ENCODE measurements around the gene RPS15A. TPM values are rescaled to one million over a fixed set of nuclear protein-coding genes. Genes with fewer than 3 reads are reported as not detected.
A peak's percentile ranks its signal among the peaks of the same experiment; 100 is the strongest.

RPS15A gene
- total RNA-seq, result 1,000 to 10,000 TPM; 3,265 to 3,350 TPM
- total RNA-seq, result 286 to 448 reads per million in 2 donors

GRCh38 chr16:18789850-18790706 is at the start of gene RPS15A:
Gene RPS15A (minus strand): TSS chr16:18790334. CDS start chr16:18789113, 1,221 bp downstream.
- ATAC-seq (peak; percentile 97), DNase-seq (peak; percentile 79 to 88 (median 84))
- peaks cover 24% of the 10 kb centered on the region for H3K36me3 Mint-ChIP-seq (ENCODE audit: low read depth)
- H3K27me3 Mint-ChIP-seq, result no peaks in the 10 kb centered on the region
- H3K4me1 Mint-ChIP-seq, result peaks cover 49% of the 10 kb centered on the region
- H3K4me3 Mint-ChIP-seq, result peak within 1 kb of the TSS; percentile 96
- no peaks in the 10 kb centered on the region for H3K9me3 ChIP-seq (ENCODE audit: control insufficient read depth, low read length, poor library complexity, severe bottlenecking)
- H3K27ac Mint-ChIP-seq, result peak within 1 kb of the TSS; percentile 96

DNA sequence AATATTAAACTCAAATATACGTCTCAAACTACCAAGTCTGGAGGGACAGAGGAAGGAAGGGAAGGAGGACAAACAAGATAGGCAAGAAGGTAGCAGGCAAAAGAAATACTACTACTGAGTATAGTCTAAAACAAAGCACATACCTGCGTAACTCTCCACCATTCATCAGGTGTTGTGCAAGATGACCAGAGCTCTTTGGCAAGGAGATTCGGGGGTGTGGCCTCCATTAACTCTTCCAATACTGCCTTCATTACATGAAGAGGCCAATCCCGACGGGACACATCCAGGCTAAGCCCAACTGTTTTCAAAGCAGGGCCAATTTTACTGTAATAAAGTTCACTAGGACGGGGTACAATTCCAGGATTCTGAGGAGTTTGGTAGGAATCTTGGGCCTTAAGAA is 49.4 kb upstream of the RPS15A start:
- H3K27ac Mint-ChIP-seq, result peak overlapping the region; percentile 39
- H3K36me3 Mint-ChIP-seq (ENCODE audit: low read depth), result peaks cover 12% of the 10 kb centered on the region
- H3K9me3 ChIP-seq (ENCODE audit: control insufficient read depth, low read length, poor library complexity, severe bottlenecking), result no peaks in the 10 kb centered on the region
- DNase-seq (no peak), ATAC-seq (no peak)
- no peaks in the 10 kb centered on the region for H3K27me3 Mint-ChIP-seq
- no peak overlapping the region for H3K4me3 Mint-ChIP-seq
- no peaks in the 10 kb centered on the region for H3K4me1 Mint-ChIP-seq

GRCh38 chr16:18836702-18837101 is 46.6 kb upstream of the RPS15A start:
- no peak for ATAC-seq
- Mint-ChIP-seq H3K4me1 (no peaks in the 10 kb centered on the region), H3K4me3 (no peak overlapping the region), H3K27me3 (no peaks in the 10 kb centered on the region), H3K27ac (peak overlapping the region; percentile 86), H3K36me3 (ENCODE audit: low read depth) (peaks cover 16% of the 10 kb centered on the region)
- H3K9me3 ChIP-seq (ENCODE audit: control insufficient read depth, low read length, poor library complexity, severe bottlenecking), result no peaks in the 10 kb centered on the region
- DNase-seq, result no peak

GRCh38 chr16:18834864-18835263 is 44.7 kb upstream of the RPS15A start:
- Mint-ChIP-seq H3K4me1 (no peaks in the 10 kb centered on the region), H3K4me3 (no peak overlapping the region), H3K27me3 (no peaks in the 10 kb centered on the region), H3K36me3 (ENCODE audit: low read depth) (peaks cover 16% of the 10 kb centered on the region), H3K27ac (no peak overlapping the region)
- H3K9me3 ChIP-seq (ENCODE audit: control insufficient read depth, low read length, poor library complexity, severe bottlenecking), result no peaks in the 10 kb centered on the region
- ATAC-seq, result no peak
- DNase-seq, result no peak

DNA sequence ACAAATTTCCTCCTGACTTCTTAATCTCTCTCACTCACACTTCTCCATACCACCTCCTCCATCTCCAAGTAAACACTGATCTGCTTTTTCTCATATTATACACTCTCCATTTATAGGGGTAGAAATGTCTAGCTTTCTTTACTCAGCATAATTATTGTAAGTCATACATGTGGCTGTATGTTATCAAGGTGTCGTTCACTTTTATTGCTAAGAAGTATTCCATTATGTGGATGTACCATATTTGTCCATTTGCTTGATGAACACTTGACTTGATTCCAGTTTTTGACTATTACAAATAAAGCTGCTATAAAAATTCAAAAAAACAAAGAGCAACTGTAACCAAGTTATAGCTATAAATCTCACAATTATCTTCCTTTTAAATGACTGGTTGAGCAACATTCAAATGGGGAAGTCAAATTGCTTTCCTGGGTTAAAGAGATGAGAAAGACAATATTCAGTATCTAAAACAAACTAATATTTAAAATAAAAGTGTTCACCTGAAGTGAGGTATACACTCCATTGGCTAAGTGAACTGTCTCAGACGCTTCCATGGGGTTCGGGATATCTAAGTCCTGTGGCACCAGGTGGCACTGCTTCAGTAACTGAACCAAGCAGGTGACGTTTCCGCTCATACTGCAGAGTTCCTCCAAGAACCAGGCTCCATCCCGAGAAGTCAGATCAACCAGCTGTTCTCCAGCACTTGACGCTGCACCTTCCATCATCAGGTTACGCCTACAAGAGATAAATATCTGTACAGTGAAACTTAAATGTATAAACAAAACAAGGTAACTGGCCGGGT is 43.8 kb upstream of the RPS15A start:
- DNase-seq (no peak), ATAC-seq (no peak)
- no peaks in the 10 kb centered on the region for H3K9me3 ChIP-seq (ENCODE audit: control insufficient read depth, low read length, poor library complexity, severe bottlenecking)
- no peak overlapping the region for H3K27ac Mint-ChIP-seq
- peaks cover 16% of the 10 kb centered on the region for H3K36me3 Mint-ChIP-seq (ENCODE audit: low read depth)
- H3K4me3 Mint-ChIP-seq, result peak overlapping the region; percentile 36
- H3K27me3 Mint-ChIP-seq, result no peaks in the 10 kb centered on the region
- H3K4me1 Mint-ChIP-seq, result no peaks in the 10 kb centered on the region

GRCh38 chr16:18832613-18833012 is 42.5 kb upstream of the RPS15A start:
- Mint-ChIP-seq H3K36me3 (ENCODE audit: low read depth) (peaks cover 20% of the 10 kb centered on the region), H3K27me3 (no peaks in the 10 kb centered on the region), H3K4me1 (no peaks in the 10 kb centered on the region), H3K27ac (no peak overlapping the region), H3K4me3 (no peak overlapping the region)
- ATAC-seq, result no peak
- DNase-seq, result no peak
- H3K9me3 ChIP-seq (ENCODE audit: control insufficient read depth, low read length, poor library complexity, severe bottlenecking), result no peaks in the 10 kb centered on the region

- ATAC-seq, result no peak
- Mint-ChIP-seq H3K27me3 (no peaks in the 10 kb centered on the region), H3K4me3 (no peak overlapping the region), H3K36me3 (ENCODE audit: low read depth) (peaks cover 16% of the 10 kb centered on the region), H3K27ac (no peak overlapping the region), H3K4me1 (no peaks in the 10 kb centered on the region)
- no peak for DNase-seq
- no peaks in the 10 kb centered on the region for H3K9me3 ChIP-seq (ENCODE audit: control insufficient read depth, low read length, poor library complexity, severe bottlenecking)
Observed at GRCh38 chr16:18832006-18832405, 41.9 kb upstream of the RPS15A start.

- peaks cover 12% of the 10 kb centered on the region for H3K36me3 Mint-ChIP-seq (ENCODE audit: low read depth)
- ATAC-seq (no peak), DNase-seq (no peak)
- no peak overlapping the region for H3K4me3 Mint-ChIP-seq
- no peak overlapping the region for H3K27ac Mint-ChIP-seq
- H3K9me3 ChIP-seq (ENCODE audit: control insufficient read depth, low read length, poor library complexity, severe bottlenecking), result no peaks in the 10 kb centered on the region
- H3K27me3 Mint-ChIP-seq, result no peaks in the 10 kb centered on the region
- no peaks in the 10 kb centered on the region for H3K4me1 Mint-ChIP-seq
Observed at GRCh38 chr16:18829251-18829650, 39.1 kb upstream of the RPS15A start.

GRCh38 chr16:18827890-18828289 is 37.8 kb upstream of the RPS15A start:
- Mint-ChIP-seq H3K27ac (peak overlapping the region; percentile 70), H3K36me3 (ENCODE audit: low read depth) (peaks cover 7% of the 10 kb centered on the region), H3K4me1 (no peaks in the 10 kb centered on the region), H3K4me3 (no peak overlapping the region), H3K27me3 (no peaks in the 10 kb centered on the region)
- H3K9me3 ChIP-seq (ENCODE audit: control insufficient read depth, low read length, poor library complexity, severe bottlenecking), result no peaks in the 10 kb centered on the region
- ATAC-seq (no peak), DNase-seq (no peak)

GRCh38 chr16:18816286-18816685 is 26.2 kb upstream of the RPS15A start:
- no peak for DNase-seq
- Mint-ChIP-seq H3K4me1 (peaks cover 6% of the 10 kb centered on the region), H3K27ac (no peak overlapping the region), H3K27me3 (no peaks in the 10 kb centered on the region), H3K4me3 (no peak overlapping the region), H3K36me3 (ENCODE audit: low read depth) (peaks cover 8% of the 10 kb centered on the region)
- no peak for ATAC-seq
- H3K9me3 ChIP-seq (ENCODE audit: control insufficient read depth, low read length, poor library complexity, severe bottlenecking), result no peaks in the 10 kb centered on the region

- Mint-ChIP-seq H3K27ac (no peak overlapping the region), H3K27me3 (no peaks in the 10 kb centered on the region), H3K4me3 (no peak overlapping the region), H3K36me3 (ENCODE audit: low read depth) (peaks cover 11% of the 10 kb centered on the region), H3K4me1 (no peaks in the 10 kb centered on the region)
- DNase-seq (no peak), ATAC-seq (no peak)
- no peaks in the 10 kb centered on the region for H3K9me3 ChIP-seq (ENCODE audit: control insufficient read depth, low read length, poor library complexity, severe bottlenecking)
Observed at GRCh38 chr16:18811925-18812324, 21.8 kb upstream of the RPS15A start.

DNA sequence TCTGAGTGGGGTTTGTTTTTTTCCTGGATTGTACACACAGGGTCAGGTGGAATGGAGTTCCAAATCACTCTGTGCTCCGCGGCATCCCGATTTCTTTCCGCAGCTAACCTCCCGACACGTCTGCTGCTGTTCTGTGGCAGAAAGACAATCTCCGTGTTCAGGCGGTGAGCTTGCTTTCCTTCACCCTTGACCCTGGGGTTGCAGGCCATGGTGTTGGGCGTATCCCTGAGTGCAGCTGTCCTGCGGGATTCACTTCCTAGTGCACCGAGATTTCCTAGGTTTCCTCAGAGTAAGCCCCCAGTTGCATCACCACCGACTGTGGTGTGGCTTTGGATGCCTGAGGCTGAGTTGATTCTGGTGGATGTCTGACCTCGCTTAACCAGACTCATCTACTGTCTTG is 19.0 kb upstream of the RPS15A start:
- Mint-ChIP-seq H3K27me3 (no peaks in the 10 kb centered on the region), H3K36me3 (ENCODE audit: low read depth) (peaks cover 9% of the 10 kb centered on the region), H3K27ac (no peak overlapping the region), H3K4me3 (no peak overlapping the region), H3K4me1 (peaks cover 6% of the 10 kb centered on the region)
- no peak for ATAC-seq
- no peak for DNase-seq
- no peaks in the 10 kb centered on the region for H3K9me3 ChIP-seq (ENCODE audit: control insufficient read depth, low read length, poor library complexity, severe bottlenecking)

DNA sequence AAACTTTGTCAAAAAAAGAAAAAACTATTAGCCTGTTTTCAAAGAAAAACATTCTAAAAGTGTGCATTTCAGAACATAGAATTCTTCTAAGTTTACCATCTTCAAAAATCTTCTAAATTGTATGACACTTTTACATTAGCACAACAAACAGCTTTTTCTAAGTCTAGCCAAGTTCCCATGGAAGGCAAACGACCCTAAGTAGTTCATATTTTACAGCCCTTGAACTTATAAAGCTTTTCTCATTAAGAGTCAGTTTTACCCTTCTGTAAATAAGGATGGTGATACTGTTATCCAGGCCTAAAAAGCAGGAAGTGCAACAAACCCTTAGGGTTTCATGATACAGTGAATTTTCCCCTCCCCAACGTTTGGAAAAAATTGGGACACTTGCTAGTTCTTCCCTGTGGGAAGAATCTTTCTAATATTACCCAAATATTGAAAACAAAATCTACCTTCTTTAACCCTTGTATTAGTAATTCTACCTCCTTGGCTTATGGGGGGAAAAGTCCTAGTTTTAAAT is 15.2 kb upstream of the RPS15A start:
- H3K36me3 Mint-ChIP-seq (ENCODE audit: low read depth), result peaks cover 6% of the 10 kb centered on the region

More for the DNA sequence above, 15.2 kb upstream of the RPS15A start:
- Mint-ChIP-seq H3K27me3 (no peaks in the 10 kb centered on the region), H3K27ac (peak overlapping the region; percentile 92), H3K4me1 (peaks cover 24% of the 10 kb centered on the region), H3K4me3 (no peak overlapping the region)
- ATAC-seq (no peak), DNase-seq (no peak)
- no peaks in the 10 kb centered on the region for H3K9me3 ChIP-seq (ENCODE audit: control insufficient read depth, low read length, poor library complexity, severe bottlenecking)
